DMS153 treated with DMSO at 0.1 percent for 48 hours (cell line): ENCODE results near the gene CADM1.

Experiments
- DNase-seq: peaks from one replicate; lab custom pipeline; 2025; ENCODE audit not compliant: unreplicated experiment; lab: John Stamatoyannopoulos, UW

CADM1 gene

GRCh38 chr11:115161876-115162275 is 342.3 kb downstream of the CADM1 start:
- no peak for DNase-seq

- DNase-seq: no peak
Observed at GRCh38 chr11:115159207-115159606, 345.0 kb downstream of the CADM1 start.

- no peak for DNase-seq
Observed at GRCh38 chr11:115158053-115158452, 346.2 kb downstream of the CADM1 start.

GRCh38 chr11:115157247-115157646 is 347.0 kb downstream of the CADM1 start:
- DNase-seq: no peak

GRCh38 chr11:115155978-115156377 is 348.2 kb downstream of the CADM1 start:
- no peak for DNase-seq

- DNase-seq: no peak
Observed at GRCh38 chr11:115155320-115155719, 348.9 kb downstream of the CADM1 start.

GRCh38 chr11:115154355-115154736 is 349.9 kb downstream of the CADM1 start:
- DNase-seq: no peak

- no peak for DNase-seq
Observed at GRCh38 chr11:115153731-115154354, 350.4 kb downstream of the CADM1 start.

GRCh38 chr11:115153135-115153534 is 351.1 kb downstream of the CADM1 start:
- DNase-seq: no peak

- DNase-seq: no peak
Observed at GRCh38 chr11:115151010-115151409, 353.2 kb downstream of the CADM1 start.

GRCh38 chr11:115148691-115149090 is 355.5 kb downstream of the CADM1 start:
- DNase-seq: no peak

GRCh38 chr11:115148101-115148500 is 356.1 kb downstream of the CADM1 start:
- no peak for DNase-seq

- DNase-seq: no peak
Observed at GRCh38 chr11:115147243-115147807, 356.9 kb downstream of the CADM1 start.

- DNase-seq: no peak
Observed at GRCh38 chr11:115146425-115146824, 357.8 kb downstream of the CADM1 start.

GRCh38 chr11:115145324-115145723 is 358.9 kb downstream of the CADM1 start:
- peak; percentile 52 for DNase-seq

GRCh38 chr11:115144914-115145313 is 359.3 kb downstream of the CADM1 start:
- peak; percentile 73 for DNase-seq

GRCh38 chr11:115144014-115144413 is 360.2 kb downstream of the CADM1 start:
- no peak for DNase-seq

- DNase-seq: no peak
Observed at GRCh38 chr11:115141231-115142114, 362.7 kb downstream of the CADM1 start.

GRCh38 chr11:115135936-115136335 is 368.3 kb downstream of the CADM1 start:
- DNase-seq: no peak

GRCh38 chr11:115134926-115135325 is 369.3 kb downstream of the CADM1 start:
- no peak for DNase-seq

GRCh38 chr11:115133475-115134209 is 370.6 kb downstream of the CADM1 start:
- DNase-seq: no peak
